SK-N-SH (cell line): ENCODE measurements around the gene HDGFL2. TPM values are rescaled to one million over a fixed set of nuclear protein-coding genes. Genes with fewer than 3 reads are reported as not detected.

Experiments used
- CTCF ChIA-PET: fragments of 300-600, 350-600 bp; formaldehyde crosslinking; extraction: SDS; loops from one replicate; lab custom pipeline; 2021; lab: Yijun Ruan, JAX
- POLR2A ChIA-PET: fragments of 350-600 bp; sonication (Branson Sonifier 250); formaldehyde crosslinking; extraction: SDS; loops from one replicate; lab custom pipeline; 2020; ENCODE audit warnings: antibody characterized with exemption, inconsistent platforms; lab: Yijun Ruan, JAX
- DNase-seq: peaks from one replicate; pipeline ENCODE4 v3.0.0; 2012
- H2AFZ ChIP-seq: fragments of 200-600 bp; sonication (generic); 2 replicates; pipeline ENCODE4 v1.8.1; 2016; ENCODE audit warnings: antibody characterized with exemption, mild to moderate bottlenecking, low read depth
- H3F3A ChIP-seq: fragments of 200-600 bp; sonication (generic); replicated peaks from 2 replicates; pipeline ENCODE3; 2016; ENCODE audit warnings: antibody characterized with exemption, mild to moderate bottlenecking; ENCODE audit not compliant: insufficient read depth
- H3K27ac ChIP-seq, 2 experiments: fragments of 200-500 bp in 1 of 2; fragments of 200-600 bp in 1 of 2; sonication (Bioruptor generic) in 1 of 2; sonication (generic), shearing (Covaris generic) in 1 of 2; 2 replicates each; pipeline versions ENCODE4 v1.5.1 to v1.6.1; 2014 to 2016; ENCODE audit warnings: low read depth in 2 of 2, inconsistent platforms in 1 of 2, low read length in 1 of 2, mild to moderate bottlenecking in 1 of 2, mixed read lengths in 1 of 2
- H3K27me3 ChIP-seq: fragments of 200-600 bp; sonication (generic), shearing (Covaris generic); 2 replicates; pipeline ENCODE4 v1.6.1; 2016; ENCODE audit warnings: mixed run types; ENCODE audit not compliant: insufficient read depth
- H3K36me3 ChIP-seq, 2 experiments: fragments of 200-500 bp in 1 of 2; fragments of 200-600 bp in 1 of 2; sonication (Bioruptor generic) in 1 of 2; sonication (generic) in 1 of 2; replicated peaks in 1 of 2; 2 replicates each; pipeline versions ENCODE3 to v1.5.1; 2014 to 2016; ENCODE audit warnings: low read length in 1 of 2, mild to moderate bottlenecking in 1 of 2; ENCODE audit not compliant: insufficient read depth in 2 of 2, control insufficient read depth in 1 of 2
- H3K4me1 ChIP-seq, 2 experiments: fragments of 200-500 bp in 1 of 2; fragments of 200-600 bp in 1 of 2; sonication (Bioruptor generic) in 1 of 2; sonication (generic), shearing (Covaris generic) in 1 of 2; 2 replicates each; pipeline versions ENCODE4 v1.5.1 to v1.6.1; 2014 to 2016; ENCODE audit warnings: low read depth in 1 of 2, low read length in 1 of 2, mixed run types in 1 of 2; ENCODE audit not compliant: insufficient read depth in 2 of 2, control insufficient read depth in 1 of 2
- H3K4me2 ChIP-seq: fragments of 200-600 bp; sonication (generic), shearing (Covaris generic); 2 replicates; pipeline ENCODE4 v1.6.1; 2017; ENCODE audit warnings: mixed run types
- H3K4me3 ChIP-seq, 2 experiments: fragments of 200-500 bp in 1 of 2; fragments of 200-600 bp in 1 of 2; sonication (Bioruptor generic) in 1 of 2; sonication (generic), shearing (Covaris generic) in 1 of 2; 2 replicates each; pipeline versions ENCODE4 v1.5.1 to v1.8.1; 2014 to 2016; ENCODE audit warnings: low read depth in 2 of 2, inconsistent platforms in 1 of 2, low read length in 1 of 2, mild to moderate bottlenecking in 1 of 2, mixed read lengths in 1 of 2, moderate library complexity in 1 of 2
- H3K79me2 ChIP-seq: fragments of 200-600 bp; sonication (generic); 2 replicates; pipeline ENCODE4 v1.8.1; 2017; ENCODE audit warnings: mild to moderate bottlenecking; ENCODE audit not compliant: insufficient read depth
- H3K9ac ChIP-seq: fragments of 200-600 bp; sonication (generic); 2 replicates; pipeline ENCODE4 v1.6.1; 2017; ENCODE audit warnings: mixed run types
- H3K9me2 ChIP-seq: fragments of 200-600 bp; sonication (generic); 2 replicates; pipeline ENCODE4 v1.6.1; 2017; ENCODE audit warnings: mixed run types
- H3K9me3 ChIP-seq: fragments of 200-600 bp; sonication (generic); 2 replicates; pipeline ENCODE4 v1.6.1; 2017; ENCODE audit warnings: mixed run types, mild to moderate bottlenecking, moderate library complexity
- H4K20me1 ChIP-seq: fragments of 200-600 bp; sonication (generic); 2 replicates; pipeline ENCODE4 v1.6.1; 2017; ENCODE audit warnings: mild to moderate bottlenecking, mixed run types; ENCODE audit not compliant: insufficient read depth
- FOSL2 ChIP-seq: IDR thresholded peaks from 2 replicates; pipeline ENCODE4 v1.4.0; 2012; ENCODE audit warnings: low read depth, mild to moderate bottlenecking, moderate library complexity, borderline replicate concordance
- MXI1 ChIP-seq: IDR thresholded peaks from 2 replicates; pipeline ENCODE4 v1.6.1; 2012; ENCODE audit warnings: mild to moderate bottlenecking, low read depth, low read length, improper control_type of control experiment
- NRF1 ChIP-seq: IDR thresholded peaks from 2 replicates; pipeline ENCODE4 v1.6.1; 2012; ENCODE audit warnings: low read depth, mild to moderate bottlenecking, low read length
- RAD21 ChIP-seq: IDR thresholded peaks from 2 replicates; pipeline ENCODE4 v1.6.1; 2012; ENCODE audit warnings: mild to moderate bottlenecking, low read length
- RCOR1 ChIP-seq: fragments of 150-350 bp; IDR thresholded peaks from 2 replicates; pipeline ENCODE4 v1.6.1; 2017; ENCODE audit warnings: antibody characterized with exemption, low read length
- RFX5 ChIP-seq: IDR thresholded peaks from 2 replicates; pipeline ENCODE4 v1.6.1; 2012; ENCODE audit warnings: mild to moderate bottlenecking, improper control_type of control experiment, low read length
- SIN3A ChIP-seq: IDR thresholded peaks from 2 replicates; pipeline ENCODE4 v1.6.1; 2012; ENCODE audit warnings: low read depth, mild to moderate bottlenecking, low read length, moderate library complexity, borderline replicate concordance
- WGBS: methylation state at CpG from one replicate; pipeline ENCODE4 v1.1.6; 2017; ENCODE audit warnings: low lambda C conversion rate; 5-methylcytosine and 5-hydroxymethylcytosine counted together
- polyA plus RNA-seq, 3 experiments: library from polyadenylated mRNA; depleted of rRNA; stranded (reverse); fragments of >200 nt; gene quantifications; 2 replicates each; pipeline ENCODE4 v1.2.3, GENCODE V29; 2012
- TF ChIP-seq, protein P1 (sequence below): fragments of 200-600 bp; sonication (generic); IDR thresholded peaks from 2 replicates; pipeline ENCODE4 v1.6.1; 2017; ENCODE audit warnings: antibody characterized with exemption, mild to moderate bottlenecking, moderate library complexity
- TF ChIP-seq, protein P2 (sequence below): fragments of 150-350 bp; IDR thresholded peaks from 2 replicates; pipeline ENCODE4 v1.6.1; 2017; ENCODE audit warnings: antibody characterized with exemption, low read length, low read depth, borderline replicate concordance
- TF ChIP-seq, protein P3 (sequence below): IDR thresholded peaks from 2 replicates; pipeline ENCODE4 v1.6.1; 2012; ENCODE audit warnings: mild to moderate bottlenecking, low read depth, low read length, moderate library complexity
- TF ChIP-seq, protein P4 (sequence below): fragments of 150-350 bp; IDR thresholded peaks from 2 replicates; pipeline ENCODE4 v1.6.1; 2016; ENCODE audit warnings: mild to moderate bottlenecking, low read depth, low read length

The HDGFL2 gene
- polyA plus RNA-seq, 1 of the 3 experiments (the other 2 are of a cell fraction), result 77.8 TPM

DNA sequence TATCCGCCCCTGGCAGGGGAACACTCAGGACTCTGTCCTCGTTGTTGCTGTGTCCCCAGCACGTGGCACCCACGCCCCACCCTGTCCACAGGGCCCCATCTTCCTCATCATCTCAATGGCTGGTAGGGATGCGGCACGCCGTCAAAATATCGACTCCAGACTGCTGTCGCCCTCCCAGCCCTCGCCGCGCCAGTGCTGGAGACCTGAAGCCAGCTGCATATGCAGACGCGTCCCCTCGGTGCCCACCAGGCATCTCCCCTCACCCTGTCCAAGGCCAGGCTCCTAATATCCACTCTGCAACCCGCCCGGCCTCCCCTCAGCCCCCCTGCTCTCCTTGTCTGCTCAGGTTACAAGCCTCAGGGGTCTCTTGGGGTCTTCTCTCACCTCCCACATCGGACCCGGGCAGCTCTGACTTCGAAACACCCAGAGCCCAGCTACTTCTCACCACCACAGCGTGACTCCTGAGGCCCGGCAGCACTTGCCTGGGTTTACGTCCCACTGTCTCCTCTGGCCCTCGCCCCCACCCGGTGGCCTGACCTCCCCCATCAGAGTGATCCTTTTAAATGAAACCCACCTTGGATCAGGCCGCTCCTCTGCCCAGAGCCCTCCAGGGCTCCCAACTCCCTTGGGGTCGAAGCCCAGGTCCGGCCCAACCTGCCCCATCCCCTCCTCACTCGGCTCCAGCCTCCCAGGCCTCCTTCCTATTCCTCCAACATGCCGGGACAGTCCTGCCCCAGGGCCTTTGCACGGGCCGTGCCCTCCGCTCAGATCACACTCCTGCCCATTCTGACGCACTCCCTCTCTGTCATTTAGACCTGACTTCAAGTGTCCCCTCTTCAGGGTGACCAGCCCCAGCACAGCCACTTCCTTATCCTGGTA lies 33.7 kb downstream of the HDGFL2 start:
- H3F3A ChIP-seq, result peaks cover 3% of the 10 kb centered on the region
- H3K27me3 ChIP-seq, result no peaks in the 10 kb centered on the region
- H3K9me3 ChIP-seq, result no peaks in the 10 kb centered on the region
- H3K9ac ChIP-seq, result no peak overlapping the region
- no peak overlapping the region for H3K4me3 ChIP-seq
- H3K79me2 ChIP-seq, result no peaks in the 10 kb centered on the region
- peak overlapping the region in 1 of 2 experiments; percentile 43; a peak in 1 of 4 replicates for H3K27ac ChIP-seq
- TF ChIP-seq, protein P1, sequence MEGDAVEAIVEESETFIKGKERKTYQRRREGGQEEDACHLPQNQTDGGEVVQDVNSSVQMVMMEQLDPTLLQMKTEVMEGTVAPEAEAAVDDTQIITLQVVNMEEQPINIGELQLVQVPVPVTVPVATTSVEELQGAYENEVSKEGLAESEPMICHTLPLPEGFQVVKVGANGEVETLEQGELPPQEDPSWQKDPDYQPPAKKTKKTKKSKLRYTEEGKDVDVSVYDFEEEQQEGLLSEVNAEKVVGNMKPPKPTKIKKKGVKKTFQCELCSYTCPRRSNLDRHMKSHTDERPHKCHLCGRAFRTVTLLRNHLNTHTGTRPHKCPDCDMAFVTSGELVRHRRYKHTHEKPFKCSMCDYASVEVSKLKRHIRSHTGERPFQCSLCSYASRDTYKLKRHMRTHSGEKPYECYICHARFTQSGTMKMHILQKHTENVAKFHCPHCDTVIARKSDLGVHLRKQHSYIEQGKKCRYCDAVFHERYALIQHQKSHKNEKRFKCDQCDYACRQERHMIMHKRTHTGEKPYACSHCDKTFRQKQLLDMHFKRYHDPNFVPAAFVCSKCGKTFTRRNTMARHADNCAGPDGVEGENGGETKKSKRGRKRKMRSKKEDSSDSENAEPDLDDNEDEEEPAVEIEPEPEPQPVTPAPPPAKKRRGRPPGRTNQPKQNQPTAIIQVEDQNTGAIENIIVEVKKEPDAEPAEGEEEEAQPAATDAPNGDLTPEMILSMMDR, result no peak
- no peak for TF ChIP-seq SIN3A
- ChIA-PET POLR2A (interaction anchor here (0.6 kb wide), 1 partner anchor 1155 kb away, joined by 4 read pairs; no protein-coding TSS in a partner anchor), CTCF (interaction anchor here (1.3 to 1.6 kb wide), 2 partner anchors 17 to 19 kb away, joined by 5 read pairs; no protein-coding TSS in a partner anchor)
- H3K9me2 ChIP-seq, result no peaks in the 10 kb centered on the region
- no peak overlapping the region for H2AFZ ChIP-seq
- DNase-seq, result no peak
- 0 out of 4 replicates have a peak, but pooled peaks cover 0 to 7% of the 10 kb centered on the region in 2 experiments for H3K4me1 ChIP-seq
- H3K4me2 ChIP-seq, result no peak overlapping the region
- H3K36me3 ChIP-seq, result peaks cover 0 to 33% of the 10 kb centered on the region in 2 experiments
- 90% methylated on average over 23 of the region's 34 CpGs for WGBS
- no peaks in the 10 kb centered on the region for H4K20me1 ChIP-seq

DNA sequence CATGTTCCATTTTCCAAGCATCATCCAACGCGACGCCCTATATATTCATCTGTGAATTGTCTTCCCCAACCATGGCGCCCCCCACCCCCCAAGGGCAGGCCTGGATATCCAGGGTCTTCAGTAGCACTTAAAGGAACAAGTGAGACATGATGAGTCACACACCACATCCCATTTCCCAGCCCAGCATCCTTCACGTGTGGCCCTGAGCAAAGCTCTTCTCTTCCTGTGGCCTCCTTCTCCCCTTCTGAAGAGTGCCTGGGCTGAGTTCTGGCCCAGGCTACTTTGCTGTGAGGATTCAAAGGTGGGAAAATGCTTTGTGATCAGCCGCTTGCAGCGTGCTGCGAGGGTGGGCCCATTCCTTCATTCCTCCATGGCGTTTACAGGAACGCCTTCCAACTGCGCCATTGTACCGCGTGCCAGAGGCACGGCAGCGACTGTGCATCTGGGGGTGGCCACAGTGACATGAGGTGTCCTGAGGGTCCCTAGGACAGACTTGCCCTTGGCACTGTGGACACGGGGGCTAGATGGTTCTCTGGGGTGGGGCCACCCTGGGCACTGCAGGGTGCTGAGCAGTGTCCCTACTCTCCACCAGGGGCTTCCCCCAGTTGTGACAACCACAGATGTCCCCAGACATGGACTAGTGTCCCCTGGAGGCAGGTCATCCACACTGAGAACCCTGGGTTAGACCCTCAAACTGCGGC lies 34.5 kb downstream of the HDGFL2 start:
- peak overlapping the region in 1 of 2 experiments; percentile 43; a peak in 1 of 4 replicates for H3K27ac ChIP-seq
- DNase-seq, result no peak

More for the DNA sequence above, 34.5 kb downstream of the HDGFL2 start:
- no peak overlapping the region for H3K9ac ChIP-seq
- H3F3A ChIP-seq, result peaks cover 3% of the 10 kb centered on the region
- WGBS, result 78% methylated on average over 16 of the region's 17 CpGs
- ChIA-PET CTCF (interaction anchor here (1.3 to 3.2 kb wide), 3 partner anchors 17 to 19 kb away, joined by 5 to 20 read pairs (median 5); no protein-coding TSS in a partner anchor), POLR2A (no interaction called here)
- peaks cover 0 to 25% of the 10 kb centered on the region in 2 experiments for H3K36me3 ChIP-seq
- H3K79me2 ChIP-seq, result no peaks in the 10 kb centered on the region
- TF ChIP-seq NRF1, result no peak
- TF ChIP-seq, protein P1, result peak; percentile 22; the same call in 1 of the 2 replicates
- TF ChIP-seq RCOR1, result no peak
- TF ChIP-seq, protein P2, sequence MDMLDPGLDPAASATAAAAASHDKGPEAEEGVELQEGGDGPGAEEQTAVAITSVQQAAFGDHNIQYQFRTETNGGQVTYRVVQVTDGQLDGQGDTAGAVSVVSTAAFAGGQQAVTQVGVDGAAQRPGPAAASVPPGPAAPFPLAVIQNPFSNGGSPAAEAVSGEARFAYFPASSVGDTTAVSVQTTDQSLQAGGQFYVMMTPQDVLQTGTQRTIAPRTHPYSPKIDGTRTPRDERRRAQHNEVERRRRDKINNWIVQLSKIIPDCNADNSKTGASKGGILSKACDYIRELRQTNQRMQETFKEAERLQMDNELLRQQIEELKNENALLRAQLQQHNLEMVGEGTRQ, result no peak
- peak; percentile 62; the same call in 1 of the 2 replicates for TF ChIP-seq FOSL2
- TF ChIP-seq, protein P3, sequence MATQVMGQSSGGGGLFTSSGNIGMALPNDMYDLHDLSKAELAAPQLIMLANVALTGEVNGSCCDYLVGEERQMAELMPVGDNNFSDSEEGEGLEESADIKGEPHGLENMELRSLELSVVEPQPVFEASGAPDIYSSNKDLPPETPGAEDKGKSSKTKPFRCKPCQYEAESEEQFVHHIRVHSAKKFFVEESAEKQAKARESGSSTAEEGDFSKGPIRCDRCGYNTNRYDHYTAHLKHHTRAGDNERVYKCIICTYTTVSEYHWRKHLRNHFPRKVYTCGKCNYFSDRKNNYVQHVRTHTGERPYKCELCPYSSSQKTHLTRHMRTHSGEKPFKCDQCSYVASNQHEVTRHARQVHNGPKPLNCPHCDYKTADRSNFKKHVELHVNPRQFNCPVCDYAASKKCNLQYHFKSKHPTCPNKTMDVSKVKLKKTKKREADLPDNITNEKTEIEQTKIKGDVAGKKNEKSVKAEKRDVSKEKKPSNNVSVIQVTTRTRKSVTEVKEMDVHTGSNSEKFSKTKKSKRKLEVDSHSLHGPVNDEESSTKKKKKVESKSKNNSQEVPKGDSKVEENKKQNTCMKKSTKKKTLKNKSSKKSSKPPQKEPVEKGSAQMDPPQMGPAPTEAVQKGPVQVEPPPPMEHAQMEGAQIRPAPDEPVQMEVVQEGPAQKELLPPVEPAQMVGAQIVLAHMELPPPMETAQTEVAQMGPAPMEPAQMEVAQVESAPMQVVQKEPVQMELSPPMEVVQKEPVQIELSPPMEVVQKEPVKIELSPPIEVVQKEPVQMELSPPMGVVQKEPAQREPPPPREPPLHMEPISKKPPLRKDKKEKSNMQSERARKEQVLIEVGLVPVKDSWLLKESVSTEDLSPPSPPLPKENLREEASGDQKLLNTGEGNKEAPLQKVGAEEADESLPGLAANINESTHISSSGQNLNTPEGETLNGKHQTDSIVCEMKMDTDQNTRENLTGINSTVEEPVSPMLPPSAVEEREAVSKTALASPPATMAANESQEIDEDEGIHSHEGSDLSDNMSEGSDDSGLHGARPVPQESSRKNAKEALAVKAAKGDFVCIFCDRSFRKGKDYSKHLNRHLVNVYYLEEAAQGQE, result no peak
- TF ChIP-seq, protein P4, sequence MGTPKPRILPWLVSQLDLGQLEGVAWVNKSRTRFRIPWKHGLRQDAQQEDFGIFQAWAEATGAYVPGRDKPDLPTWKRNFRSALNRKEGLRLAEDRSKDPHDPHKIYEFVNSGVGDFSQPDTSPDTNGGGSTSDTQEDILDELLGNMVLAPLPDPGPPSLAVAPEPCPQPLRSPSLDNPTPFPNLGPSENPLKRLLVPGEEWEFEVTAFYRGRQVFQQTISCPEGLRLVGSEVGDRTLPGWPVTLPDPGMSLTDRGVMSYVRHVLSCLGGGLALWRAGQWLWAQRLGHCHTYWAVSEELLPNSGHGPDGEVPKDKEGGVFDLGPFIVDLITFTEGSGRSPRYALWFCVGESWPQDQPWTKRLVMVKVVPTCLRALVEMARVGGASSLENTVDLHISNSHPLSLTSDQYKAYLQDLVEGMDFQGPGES, result no peak
- TF ChIP-seq MXI1, result no peak
- TF ChIP-seq RAD21, result no peak
- TF ChIP-seq RFX5, result no peak
- H3K9me2 ChIP-seq, result no peaks in the 10 kb centered on the region
- no peak overlapping the region for H2AFZ ChIP-seq
- no peak overlapping the region for H3K4me2 ChIP-seq
- H3K4me1 ChIP-seq, result 0 out of 4 replicates have a peak, but pooled peaks cover 0 to 7% of the 10 kb centered on the region in 2 experiments
- no peak overlapping the region for H3K4me3 ChIP-seq
- no peaks in the 10 kb centered on the region for H3K9me3 ChIP-seq
- no peaks in the 10 kb centered on the region for H4K20me1 ChIP-seq
- no peaks in the 10 kb centered on the region for H3K27me3 ChIP-seq
